Measurements from ENCODE around the gene CXCR1. TPM values are rescaled to one million over a fixed set of nuclear protein-coding genes. Genes with fewer than 3 reads are reported as not detected.

The CXCR1 gene
- total and polyA plus RNA-seq, 9 of the 15 experiments (the other 6 are each of a cell fraction or from before 2014, with no cell fraction given): not detected

DNA sequence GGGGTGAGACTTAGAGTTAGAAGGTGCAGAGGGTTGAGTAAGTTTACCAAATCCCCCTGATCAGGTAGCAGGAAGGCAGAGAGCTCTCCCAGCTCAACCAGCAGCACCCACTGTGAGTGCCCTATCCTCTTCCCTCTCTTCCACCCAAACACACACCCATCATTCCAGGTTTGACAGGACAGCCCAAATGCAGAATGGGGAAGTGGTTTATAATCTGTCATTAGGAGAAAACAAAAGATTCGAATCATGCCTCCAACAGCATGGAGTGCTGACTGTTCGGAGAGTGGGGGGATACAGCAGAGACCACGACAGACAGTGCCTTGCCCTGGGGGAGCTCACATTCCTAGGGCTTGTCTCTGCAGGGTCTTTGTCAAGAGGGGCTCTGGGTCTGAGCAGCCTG lies 29.2 kb downstream of the CXCR1 start:
- no peak overlapping the region for H3K27ac ChIP-seq (ENCODE audit: extremely low read depth, low read depth, low read length)

DNA sequence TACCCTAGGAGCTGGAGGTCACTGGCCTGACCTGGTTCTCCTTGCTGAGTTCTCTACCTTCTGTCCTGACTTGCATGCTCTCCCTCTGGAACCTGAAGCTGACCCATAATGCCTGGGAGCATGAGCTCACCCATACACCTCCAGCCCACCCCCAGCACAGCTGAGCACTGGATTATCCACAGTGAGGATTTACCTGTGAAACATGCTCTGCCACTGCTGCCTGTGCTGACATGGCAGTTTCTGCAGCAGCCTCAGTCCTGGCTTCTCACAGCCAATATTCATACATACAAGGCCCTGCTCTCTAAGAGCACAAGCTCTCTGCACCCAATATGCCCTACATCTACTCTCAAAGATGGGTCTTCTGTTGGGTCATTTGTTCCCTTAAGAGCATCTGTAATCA lies 35.9 kb downstream of the CXCR1 start:
- H3K9me1 ChIP-seq (ENCODE audit: control insufficient read depth, insufficient read depth, low read length): no peaks in the 10 kb centered on the region
- POLR2A ChIA-PET: no interaction called here
- H4K20me1 ChIP-seq (replicated peaks; ENCODE audit: control insufficient read depth, insufficient read depth, low read length): no peaks in the 10 kb centered on the region
- FAIRE-seq (no peak), DNase-seq (ENCODE audit: extremely low read depth in 1 of 4, low spot score in 3 of 4) (no peak), ATAC-seq (no peak)
- no peak overlapping the region for H3K4me2 ChIP-seq (ENCODE audit: insufficient read depth, low read length)
- no peaks in the 10 kb centered on the region for H3K9me3 ChIP-seq (replicated peaks; ENCODE audit: control insufficient read depth, insufficient read depth, low read depth, low read length)
- H3K27ac ChIP-seq (ENCODE audit: extremely low read depth, low read depth, low read length): no peak overlapping the region
- intact Hi-C loops (cut with micrococcal nuclease): no loop called here
- no peak overlapping the region for H3K4me3 ChIP-seq
- no peaks in the 10 kb centered on the region for H3K79me2 ChIP-seq (ENCODE audit: control insufficient read depth, insufficient read depth, low read length)
- no peaks in the 10 kb centered on the region; a peak in 1 of 5 replicates for H3K4me1 ChIP-seq (replicated peaks in 1 of 2; ENCODE audit: control insufficient read depth in 2 of 2, insufficient read depth in 2 of 2, low read length in 2 of 2)
- in situ Hi-C loops (cut with MboI): no loop called here
- no TSS peak for BruUV-seq (replicated peaks)
- peaks cover 0 to 27% of the 10 kb centered on the region in 2 experiments; a peak in 4 of 5 replicates for H3K27me3 ChIP-seq (ENCODE audit: control insufficient read depth in 2 of 2, insufficient read depth in 2 of 2, low read length in 2 of 2)
- no peak overlapping the region for H2AFZ ChIP-seq (ENCODE audit: low read depth, low read length)
- CTCF ChIA-PET (ENCODE audit: low intra/inter-chr PET ratio): no interaction called here
- no peak overlapping the region for H3K9ac ChIP-seq (ENCODE audit: insufficient read depth in 1 of 2, low read depth in 2 of 2, low read length in 2 of 2)
- H3K36me3 ChIP-seq (ENCODE audit: control insufficient read depth, insufficient read depth, low read length): no peaks in the 10 kb centered on the region
- TF ChIP-seq MBD2 (IDR thresholded peaks at IDR 0.05; ENCODE audit: borderline replicate concordance, low read depth) (no peak), MAFG (tag; conservative IDR thresholded peaks at IDR 0.05) (peak; percentile 57), HDAC1 (IDR thresholded peaks at IDR 0.05) (no peak), TSC22D4 (tag; IDR thresholded peaks at IDR 0.05) (no peak), CEBPG (CRISPR knock-in tag; IDR thresholded peaks at IDR 0.05) (no peak), CEBPG (tag; conservative IDR thresholded peaks at IDR 0.05 in 1 of 2, IDR thresholded peaks at IDR 0.05 in 1 of 2) (no peak), SPI1 (IDR thresholded peaks at IDR 0.05; ENCODE audit: borderline replicate concordance, low read depth, low read length) (no peak), MCM5 (IDR thresholded peaks at IDR 0.05; ENCODE audit: low read depth) (no peak), ZNF316 (IDR thresholded peaks at IDR 0.05) (peak; percentile 69), ELF2 (CRISPR knock-in tag; IDR thresholded peaks at IDR 0.05) (no peak), DNMT1 (IDR thresholded peaks at IDR 0.05) (no peak), ASH1L (IDR thresholded peaks at IDR 0.05; ENCODE audit: borderline replicate concordance, low read depth, partially characterized antibody) (no peak), HOXB6 (CRISPR knock-in tag; IDR thresholded peaks at IDR 0.05; ENCODE audit: borderline replicate concordance) (no peak), PRPF4 (IDR thresholded peaks at IDR 0.05; ENCODE audit: insufficient read depth, low read depth, low read length, poor library complexity, severe bottlenecking) (no peak)

More for the DNA sequence above, 29.2 kb downstream of the CXCR1 start:
- ChIA-PET POLR2A (no interaction called here), CTCF (ENCODE audit: low intra/inter-chr PET ratio) (no interaction called here)
- H3K79me2 ChIP-seq (ENCODE audit: control insufficient read depth, insufficient read depth, low read length): no peaks in the 10 kb centered on the region
- TF ChIP-seq, protein P1, sequence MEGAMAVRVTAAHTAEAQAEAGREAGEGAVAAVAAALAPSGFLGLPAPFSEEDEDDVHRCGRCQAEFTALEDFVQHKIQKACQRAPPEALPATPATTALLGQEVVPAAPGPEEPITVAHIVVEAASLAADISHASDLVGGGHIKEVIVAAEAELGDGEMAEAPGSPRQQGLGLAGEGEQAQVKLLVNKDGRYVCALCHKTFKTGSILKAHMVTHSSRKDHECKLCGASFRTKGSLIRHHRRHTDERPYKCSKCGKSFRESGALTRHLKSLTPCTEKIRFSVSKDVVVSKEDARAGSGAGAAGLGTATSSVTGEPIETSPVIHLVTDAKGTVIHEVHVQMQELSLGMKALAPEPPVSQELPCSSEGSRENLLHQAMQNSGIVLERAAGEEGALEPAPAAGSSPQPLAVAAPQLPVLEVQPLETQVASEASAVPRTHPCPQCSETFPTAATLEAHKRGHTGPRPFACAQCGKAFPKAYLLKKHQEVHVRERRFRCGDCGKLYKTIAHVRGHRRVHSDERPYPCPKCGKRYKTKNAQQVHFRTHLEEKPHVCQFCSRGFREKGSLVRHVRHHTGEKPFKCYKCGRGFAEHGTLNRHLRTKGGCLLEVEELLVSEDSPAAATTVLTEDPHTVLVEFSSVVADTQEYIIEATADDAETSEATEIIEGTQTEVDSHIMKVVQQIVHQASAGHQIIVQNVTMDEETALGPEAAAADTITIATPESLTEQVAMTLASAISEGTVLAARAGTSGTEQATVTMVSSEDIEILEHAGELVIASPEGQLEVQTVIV (CRISPR knock-in tag; IDR thresholded peaks at IDR 0.05; ENCODE audit: borderline replicate concordance): no peak
- peak; percentile 69; the same call in 1 of the 2 replicates for TF ChIP-seq SPI1 (IDR thresholded peaks at IDR 0.05; ENCODE audit: borderline replicate concordance, low read depth, low read length)
- DNase-seq (ENCODE audit: extremely low read depth in 1 of 4, low spot score in 3 of 4) (no peak), FAIRE-seq (no peak), ATAC-seq (no peak)
- H3K4me3 ChIP-seq: no peak overlapping the region
- no peak overlapping the region for H2AFZ ChIP-seq (ENCODE audit: low read depth, low read length)
- no peaks in the 10 kb centered on the region for H3K36me3 ChIP-seq (ENCODE audit: control insufficient read depth, insufficient read depth, low read length)
- no peaks in the 10 kb centered on the region for H3K9me3 ChIP-seq (replicated peaks; ENCODE audit: control insufficient read depth, insufficient read depth, low read depth, low read length)
- H3K27me3 ChIP-seq (ENCODE audit: control insufficient read depth in 2 of 2, insufficient read depth in 2 of 2, low read length in 2 of 2): peaks cover 0 to 40% of the 10 kb centered on the region in 2 experiments; a peak in 4 of 5 replicates
- no TSS peak for BruUV-seq (replicated peaks)
- 0% methylated on average over 3 of the region's 3 CpGs for WGBS (ENCODE audit: insufficient coverage, low coverage, missing lambda C conversion rate)
- in situ Hi-C loops (cut with MboI): no loop called here
- intact Hi-C loops (cut with micrococcal nuclease): no loop called here
- H3K4me1 ChIP-seq (replicated peaks in 1 of 2; ENCODE audit: control insufficient read depth in 2 of 2, insufficient read depth in 2 of 2, low read length in 2 of 2): no peaks in the 10 kb centered on the region
- H3K4me2 ChIP-seq (ENCODE audit: insufficient read depth, low read length): no peak overlapping the region
- H3K9me1 ChIP-seq (ENCODE audit: control insufficient read depth, insufficient read depth, low read length): no peaks in the 10 kb centered on the region
- no peak overlapping the region for H3K9ac ChIP-seq (ENCODE audit: insufficient read depth in 1 of 2, low read depth in 2 of 2, low read length in 2 of 2)
- H4K20me1 ChIP-seq (replicated peaks; ENCODE audit: control insufficient read depth, insufficient read depth, low read length): no peaks in the 10 kb centered on the region
